GM12878 (cell line): ENCODE data around the gene PRR3. TPM values are rescaled to one million over a fixed set of nuclear protein-coding genes. Genes with fewer than 3 reads are reported as not detected.

Experiments
- ATAC-seq: fragments of 200-7000 bp; cut with Tn5 transposase; 3 replicates; pipeline ENCODE4 v1.9.1; 2020; ENCODE audit warnings: mild to moderate bottlenecking, moderate library complexity
- BruUV-seq: library from RNA; stranded (reverse); fragments of 400-500 nt; replicated peaks from 2 replicates; lab custom pipeline; 2021; lab: Mats Ljungman, UMichigan
- CTCF ChIA-PET: fragments of 300-600 bp; sonication (Branson Sonifier 250); formaldehyde crosslinking; extraction: SDS; loops from one replicate; lab custom pipeline; 2021; ENCODE audit warnings: inconsistent platforms; lab: Yijun Ruan, JAX
- POLR2A ChIA-PET: fragments of 350-600 bp; formaldehyde crosslinking; extraction: SDS; loops from one replicate; lab custom pipeline; 2021; ENCODE audit warnings: inconsistent platforms; lab: Charles Lee
- RAD21 ChIA-PET: fragments of 300-600 bp; sonication (Branson Sonifier 250); formaldehyde crosslinking; loops from one replicate; lab custom pipeline; 2023; ENCODE audit warnings: antibody characterized with exemption; ENCODE audit not compliant: unreplicated experiment; lab: Charles Lee
- SMC1A ChIA-PET: fragments of 300-600 bp; sonication (Branson Sonifier 250); formaldehyde crosslinking; loops from one replicate; lab custom pipeline; 2023; ENCODE audit not compliant: unreplicated experiment, uncharacterized antibody; lab: Charles Lee
- DNase-seq: peaks from one replicate; pipeline ENCODE4 v3.0.0-alpha.2; 2011; ENCODE audit warnings: low read depth, low spot score
- FAIRE-seq: peaks from 3 replicates; lab custom pipeline; 2011; peaks lifted over from hg19 to GRCh38; lab: Jason Lieb, UNC
- H2AFZ ChIP-seq: 2 replicates; pipeline ENCODE4 v1.6.0; 2011; ENCODE audit warnings: low read depth, low read length, control low read depth; ENCODE audit not compliant: control insufficient read depth
- H3K27ac ChIP-seq: 2 replicates; pipeline ENCODE4 v1.5.1; 2011; ENCODE audit warnings: control low read depth; ENCODE audit not compliant: control insufficient read depth, insufficient read depth
- H3K27me3 ChIP-seq, 2 experiments: replicated peaks in 1 of 2; 2 replicates each; pipeline versions ENCODE4 v1.6.0 to v1.6.1; 2011; ENCODE audit warnings: low read length in 1 of 2; ENCODE audit not compliant: control insufficient read depth in 2 of 2, insufficient read depth in 2 of 2
- H3K36me3 ChIP-seq, 2 experiments: 2 replicates each; pipeline ENCODE4 v1.5.1; 2011; ENCODE audit warnings: low read length in 1 of 2; ENCODE audit not compliant: control insufficient read depth in 2 of 2, insufficient read depth in 2 of 2
- H3K4me1 ChIP-seq: 2 replicates; pipeline ENCODE4 v1.6.1; 2011; ENCODE audit warnings: mild to moderate bottlenecking, low read length, moderate library complexity, mixed read lengths; ENCODE audit not compliant: control insufficient read depth, insufficient read depth
- H3K4me2 ChIP-seq: 2 replicates; pipeline ENCODE4 v1.6.0; 2011; ENCODE audit warnings: control low read depth; ENCODE audit not compliant: control insufficient read depth, insufficient read depth
- H3K4me3 ChIP-seq: fragments of 200-600 bp; sonication (generic); 2 replicates; pipeline ENCODE4 v1.5.1; 2016
- H3K79me2 ChIP-seq: 2 replicates; pipeline ENCODE4 v1.6.0; 2011; ENCODE audit warnings: low read length; ENCODE audit not compliant: control insufficient read depth, insufficient read depth
- H3K9ac ChIP-seq: 2 replicates; pipeline ENCODE4 v1.8.0; 2011; ENCODE audit warnings: low read length, control low read depth, mixed read lengths; ENCODE audit not compliant: control insufficient read depth, insufficient read depth
- H3K9me3 ChIP-seq: replicated peaks from 3 replicates; pipeline ENCODE4 v1.5.1; 2011; ENCODE audit warnings: mild to moderate bottlenecking, low read length; ENCODE audit not compliant: control insufficient read depth, insufficient read depth
- H4K20me1 ChIP-seq: 2 replicates; pipeline ENCODE4 v1.6.0; 2011; ENCODE audit not compliant: control insufficient read depth, insufficient read depth
- BMI1 ChIP-seq: fragments of 450-650 bp; IDR thresholded peaks from 2 replicates; pipeline ENCODE4 v1.6.1; 2016; ENCODE audit warnings: mild to moderate bottlenecking, moderate library complexity, borderline replicate concordance
- ETV6 ChIP-seq, 2 experiments: fragments of 450-650 bp in 1 of 2; IDR thresholded peaks in 1 of 2; conservative IDR thresholded peaks in 1 of 2; 2 replicates each; pipeline ENCODE4 v1.6.1; 2014; ENCODE audit warnings: antibody characterized with exemption in 1 of 2, borderline replicate concordance in 1 of 2, low read depth in 1 of 2, mild to moderate bottlenecking in 1 of 2, moderate library complexity in 1 of 2
- EZH2 ChIP-seq: IDR thresholded peaks from 2 replicates; pipeline ENCODE4 v1.6.1; 2012; ENCODE audit warnings: low read depth, mild to moderate bottlenecking, control low read depth, inconsistent platforms, low read length, borderline replicate concordance; ENCODE audit not compliant: control insufficient read depth
- GATAD2B ChIP-seq: fragments of 450-650 bp; conservative IDR thresholded peaks from 2 replicates; pipeline ENCODE4 v1.6.1; 2017; ENCODE audit warnings: low read depth, mild to moderate bottlenecking, moderate library complexity
- PML ChIP-seq: IDR thresholded peaks from 2 replicates; pipeline ENCODE4 v1.6.1; 2012; ENCODE audit warnings: low read length, inconsistent platforms
- SMAD1 ChIP-seq: fragments of 450-650 bp; IDR thresholded peaks from 2 replicates; pipeline ENCODE4 v1.6.1; 2018; ENCODE audit warnings: mild to moderate bottlenecking, low read depth; ENCODE audit not compliant: partially characterized antibody
- SUZ12 ChIP-seq: fragments of 200-600 bp; sonication (generic); IDR thresholded peaks from one replicate; pipeline ENCODE4 v1.6.1; 2018; ENCODE audit warnings: antibody characterized with exemption, mild to moderate bottlenecking; ENCODE audit not compliant: unreplicated experiment
- USF1 ChIP-seq: IDR thresholded peaks from 2 replicates; pipeline ENCODE4 v1.6.1; 2011; ENCODE audit warnings: borderline replicate concordance, low read depth, mild to moderate bottlenecking, moderate library complexity, mixed read lengths, low read length; ENCODE audit not compliant: insufficient read depth; ENCODE audit errors: extremely low read length
- ZBTB11 ChIP-seq: fragments of 450-650 bp; formaldehyde crosslinking; IDR thresholded peaks from 2 replicates; pipeline ENCODE4 v1.5.0; 2022; ENCODE audit warnings: mild to moderate bottlenecking, missing genetic modification characterization
- WGBS: methylation state at CpG from one replicate; pipeline ENCODE4 v1.1.6; 2016; ENCODE audit warnings: low lambda C conversion rate; ENCODE audit not compliant: insufficient replicate concordance, insufficient coverage; ENCODE audit errors: missing lambda C conversion rate; 5-methylcytosine and 5-hydroxymethylcytosine counted together
- in situ Hi-C: fragments of 300-500 bp; cut with MboI; formaldehyde crosslinking; loops from 9 replicates; pipeline ENCODE4 v1.14.3; 2018; ENCODE audit warnings: mixed read lengths
- intact Hi-C: fragments of 100-400 bp; cut with micrococcal nuclease; formaldehyde crosslinking; loops from one replicate; pipeline ENCODE4 v1.14.2; 2022; ENCODE audit not compliant: unreplicated experiment
- polyA plus RNA-seq, 11 experiments: library from polyadenylated mRNA; depleted of rRNA in 4 of 11; unstranded in 6 of 11; stranded (reverse) in 5 of 11; fragments of >200 nt; fragmentation: Nextera tagmentation in 4 of 11; fragmentation: Illumina TruSeq in 1 of 11; extraction: Ambion mirVana in 4 of 11; extraction: Trizol in 1 of 11; gene quantifications; 1 replicate in 1 of 11; 2 replicates in 10 of 11; pipeline versions ENCODE4 v1.2.1 to v1.2.3, GENCODE V29; 2011 to 2016; ENCODE audit warnings: inconsistent platforms in 2 of 11, missing spikeins in 2 of 11, low read depth in 1 of 11
- total RNA-seq, 4 experiments: library from RNA; depleted of rRNA in 3 of 4; stranded (reverse); fragments of >200 nt in 3 of 4; fragmentation: Illumina TruSeq in 1 of 4; extraction: Trizol in 1 of 4; gene quantifications; 2 replicates each; pipeline versions ENCODE4 v1.2.1 to v1.2.3, GENCODE V29; 2013 to 2021

PRR3 gene
- total and polyA plus RNA-seq, 10 of the 15 experiments (the other 5 are each of a cell fraction or from before 2014, with no cell fraction given): 14.0 to 38.2 (median 20.5) TPM

GRCh38 chr6:30571075-30571761 is 14.1 kb downstream of the PRR3 start, which contains the start of gene ABCF1 (continued):
- TF ChIP-seq SUZ12 (no peak), BMI1 (no peak), EZH2 (no peak), ETV6 (conservative IDR thresholded peaks at IDR 0.05 in 1 of 2, IDR thresholded peaks at IDR 0.05 in 1 of 2; ENCODE audit: borderline replicate concordance in 1 of 2, low read depth in 1 of 2) (no peak), PML (peak; percentile 96)

- H3K27me3 ChIP-seq: no peaks in the 10 kb centered on the region
- in situ Hi-C loops: no loop called here
- intact Hi-C loops: loop anchor here (2.0 kb wide), 1 partner anchor 15 kb away; the partner anchor contains the start of genes GNL1 and PRR3
- H2AFZ ChIP-seq: peak overlapping the region; percentile 100
- peaks cover 3 to 4% of the 10 kb centered on the region in 2 experiments for H3K36me3 ChIP-seq
- H3K9ac ChIP-seq: peak overlapping the region; percentile 93
- BruUV-seq: TSS peak; percentile 81
- H3K9me3 ChIP-seq: no peaks in the 10 kb centered on the region
- H3K4me1 ChIP-seq: peaks cover 15% of the 10 kb centered on the region
- no peak for FAIRE-seq
- no peak for DNase-seq
- H3K79me2 ChIP-seq: peaks cover 48% of the 10 kb centered on the region
- H3K4me3 ChIP-seq: peak overlapping the region; percentile 89
- WGBS: 3% methylated on average over 8 of the region's 8 CpGs
- ChIA-PET POLR2A (interaction anchor here (0.9 to 2.5 kb wide), 8 partner anchors 15 to 107 kb away, joined by 3 to 25 read pairs (median 4); partner anchors contain the start of genes GNL1, MRPS18B and PRR3), SMC1A (interaction anchor here (0.9 to 2.3 kb wide), 5 partner anchors 15 to 44 kb away, joined by 3 to 10 read pairs (median 3); no protein-coding TSS in a partner anchor), CTCF (interaction anchor here (0.7 to 2.6 kb wide), 8 partner anchors 15 to 89 kb away, joined by 3 to 25 read pairs (median 6); partner anchors contain the start of genes GNL1 and PRR3), RAD21 (interaction anchor here (0.9 to 2.2 kb wide), 8 partner anchors 14 to 118 kb away, joined by 3 to 11 read pairs (median 4); partner anchors contain the start of genes GNL1 and PRR3)
- peak overlapping the region; percentile 94 for H3K4me2 ChIP-seq
- peak overlapping the region; percentile 94 for H3K27ac ChIP-seq
- ATAC-seq: peak; percentile 3; the same call in 1 of the 3 replicates
- no peak for TF ChIP-seq ZBTB11 (CRISPR knock-in tag)
- TF ChIP-seq GATAD2B: no peak
- no peak for TF ChIP-seq USF1
- TF ChIP-seq SMAD1: peak; percentile 9
- peaks cover 6% of the 10 kb centered on the region; the same call in 1 of the 2 replicates for H4K20me1 ChIP-seq
These were observed 14.6 kb downstream of the PRR3 start for GRCh38 chr6:30571762-30572082.
